Brain microvascular endothelial cell (primary cell): ENCODE results near the gene NUDT6.
"Not testable (repeated sequence)": the region's sequence is repeated elsewhere in the genome, so short reads cannot be mapped to it uniquely, and the experiment has no call there.

Source experiments
- DNase-seq: peaks from one replicate; pipeline ENCODE4 v3.0.0-alpha.2; 2020
- H3K27ac ChIP-seq: fragments of 250-450 bp; sonication (Bioruptor Pico); 2 replicates; pipeline ENCODE4 v1.5.1; 2020; ENCODE audit warnings: mild to moderate bottlenecking, moderate library complexity
- H3K27me3 ChIP-seq: fragments of 250-450 bp; sonication (Bioruptor Pico); replicated peaks from 2 replicates; pipeline ENCODE4 v1.5.1; 2020; ENCODE audit warnings: mild to moderate bottlenecking
- H3K36me3 ChIP-seq: fragments of 250-450 bp; sonication (Bioruptor Pico); replicated peaks from 2 replicates; pipeline ENCODE4 v1.5.1; 2020; ENCODE audit warnings: mild to moderate bottlenecking
- H3K4me3 ChIP-seq: 2 replicates; pipeline ENCODE4 v1.5.1; 2011; ENCODE audit warnings: low read depth, mild to moderate bottlenecking, control low read depth, low read length, moderate library complexity
- CTCF ChIP-seq: IDR thresholded peaks from 2 replicates; pipeline ENCODE4 v1.5.1; 2011; ENCODE audit warnings: low read depth, mild to moderate bottlenecking, moderate library complexity, low read length, control low read depth, inconsistent platforms; ENCODE audit errors: missing control alignments
- in situ Hi-C: cut with HindIII; loops from 2 replicates; pipeline ENCODE4 v1.10.0; 2017; ENCODE audit warnings: low sequenced_read_pairs, low pct_ligation_motif_present

Gene NUDT6

GRCh38 chr4:122851568-122851967, 70.8 kb downstream of the NUDT6 start:
- Histone ChIP-seq H3K36me3 (no peaks in the 10 kb centered on the region), H3K4me3 (no peak overlapping the region), H3K27ac (no peak overlapping the region), H3K27me3 (no peaks in the 10 kb centered on the region)
- no peak for DNase-seq
- no peak for TF ChIP-seq CTCF
- in situ Hi-C loops = no loop called here

DNA sequence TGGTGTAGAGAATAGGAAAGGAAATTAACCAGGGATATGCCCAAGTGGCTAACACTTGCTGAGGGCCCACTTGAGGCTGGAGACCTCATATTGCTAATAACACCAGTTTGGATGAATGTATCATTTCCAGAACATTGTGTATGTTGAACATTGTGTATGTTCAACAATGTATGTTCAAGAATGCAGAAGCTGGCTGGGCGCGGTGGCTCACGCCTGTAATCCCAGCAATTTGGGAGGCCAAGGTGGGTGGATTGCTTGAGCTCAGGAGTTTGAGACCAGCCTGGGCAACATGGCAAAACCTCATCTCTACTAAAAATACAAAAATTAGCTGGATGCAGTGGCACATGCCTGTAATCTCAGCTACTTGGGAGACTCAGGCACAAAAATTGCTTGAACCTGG, 72.6 kb downstream of the NUDT6 start:
- H3K27ac ChIP-seq, H3K27me3 ChIP-seq, H3K4me3 ChIP-seq, DNase-seq, in situ Hi-C loops, H3K36me3 ChIP-seq: not testable (repeated sequence)

- in situ Hi-C loops = no loop called here
- H3K4me3 ChIP-seq = no peak overlapping the region
- no peak overlapping the region for H3K27ac ChIP-seq
- DNase-seq = no peak
- no peak for TF ChIP-seq CTCF
- H3K27me3 ChIP-seq = no peaks in the 10 kb centered on the region
- H3K36me3 ChIP-seq = no peaks in the 10 kb centered on the region
Measured at GRCh38 chr4:122847931-122848330, 74.5 kb downstream of the NUDT6 start.

DNA sequence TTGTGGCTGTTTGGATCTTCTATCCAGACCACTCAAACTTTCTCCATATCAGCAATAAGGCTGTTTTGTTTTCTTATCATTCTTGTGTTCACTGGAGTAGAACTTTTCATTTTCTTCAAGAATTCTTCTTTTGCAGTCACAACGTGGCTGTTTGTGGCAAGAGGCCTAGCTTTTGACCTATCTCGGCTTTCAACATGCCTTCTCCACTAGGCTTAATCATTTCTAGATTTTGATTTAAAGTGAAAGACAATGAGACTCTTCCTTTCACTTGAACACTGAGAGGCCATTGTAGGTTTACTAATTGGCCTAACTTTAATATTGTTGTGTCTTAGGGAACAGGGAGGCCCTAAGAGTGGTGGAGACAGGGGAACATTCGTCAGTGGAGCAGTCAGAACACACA, 76.6 kb downstream of the NUDT6 start:
- Histone ChIP-seq H3K4me3 (no peak overlapping the region), H3K27me3 (no peaks in the 10 kb centered on the region), H3K27ac (no peak overlapping the region), H3K36me3 (peaks cover 3% of the 10 kb centered on the region)
- no peak for TF ChIP-seq CTCF
- in situ Hi-C loops = no loop called here
- DNase-seq = peak; percentile 7

DNA sequence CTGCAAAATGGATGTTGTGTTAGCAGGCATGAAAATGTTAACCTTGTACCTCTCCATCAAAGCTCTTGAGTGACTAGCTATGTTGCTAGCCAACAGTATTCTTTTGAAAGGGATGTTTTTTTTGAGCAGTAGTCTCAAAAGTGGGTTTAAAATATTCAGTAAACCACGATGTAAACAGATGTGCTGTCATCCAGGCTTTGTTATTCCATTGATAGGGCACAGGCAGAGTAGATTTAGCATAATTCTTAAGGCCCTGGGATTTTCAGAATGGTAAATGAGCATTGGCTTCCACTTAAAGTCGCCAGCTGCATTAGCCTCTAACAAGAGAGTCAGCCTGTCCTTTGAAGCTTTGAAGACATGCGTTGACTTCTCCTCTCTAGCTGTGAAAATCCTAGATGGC, 77.3 kb downstream of the NUDT6 start:
- Histone ChIP-seq H3K4me3 (no peak overlapping the region), H3K27me3 (no peaks in the 10 kb centered on the region), H3K36me3 (peaks cover 7% of the 10 kb centered on the region), H3K27ac (no peak overlapping the region)
- in situ Hi-C loops = no loop called here
- no peak for DNase-seq
- TF ChIP-seq CTCF = no peak

- DNase-seq, H3K27me3 ChIP-seq, in situ Hi-C loops, H3K4me3 ChIP-seq, H3K27ac ChIP-seq: not testable (repeated sequence)
- H3K36me3 ChIP-seq = peaks cover 11% of the 10 kb centered on the region
Measured at GRCh38 chr4:122844391-122844790, 78.0 kb downstream of the NUDT6 start.

GRCh38 chr4:122842984-122843531, 79.3 kb downstream of the NUDT6 start:
- Histone ChIP-seq H3K27me3 (no peaks in the 10 kb centered on the region), H3K27ac (no peak overlapping the region), H3K4me3 (no peak overlapping the region), H3K36me3 (peaks cover 15% of the 10 kb centered on the region)
- in situ Hi-C loops = no loop called here
- DNase-seq = no peak
- TF ChIP-seq CTCF = no peak
